ENCODE measurements around the gene ZDHHC8. TPM values are rescaled to one million over a fixed set of nuclear protein-coding genes. Genes with fewer than 3 reads are reported as not detected.

ZDHHC8 gene
- polyA plus RNA-seq, 2 of the 4 experiments (the other 2 are of a cell fraction), result 5.3 to 28.1 TPM

DNA sequence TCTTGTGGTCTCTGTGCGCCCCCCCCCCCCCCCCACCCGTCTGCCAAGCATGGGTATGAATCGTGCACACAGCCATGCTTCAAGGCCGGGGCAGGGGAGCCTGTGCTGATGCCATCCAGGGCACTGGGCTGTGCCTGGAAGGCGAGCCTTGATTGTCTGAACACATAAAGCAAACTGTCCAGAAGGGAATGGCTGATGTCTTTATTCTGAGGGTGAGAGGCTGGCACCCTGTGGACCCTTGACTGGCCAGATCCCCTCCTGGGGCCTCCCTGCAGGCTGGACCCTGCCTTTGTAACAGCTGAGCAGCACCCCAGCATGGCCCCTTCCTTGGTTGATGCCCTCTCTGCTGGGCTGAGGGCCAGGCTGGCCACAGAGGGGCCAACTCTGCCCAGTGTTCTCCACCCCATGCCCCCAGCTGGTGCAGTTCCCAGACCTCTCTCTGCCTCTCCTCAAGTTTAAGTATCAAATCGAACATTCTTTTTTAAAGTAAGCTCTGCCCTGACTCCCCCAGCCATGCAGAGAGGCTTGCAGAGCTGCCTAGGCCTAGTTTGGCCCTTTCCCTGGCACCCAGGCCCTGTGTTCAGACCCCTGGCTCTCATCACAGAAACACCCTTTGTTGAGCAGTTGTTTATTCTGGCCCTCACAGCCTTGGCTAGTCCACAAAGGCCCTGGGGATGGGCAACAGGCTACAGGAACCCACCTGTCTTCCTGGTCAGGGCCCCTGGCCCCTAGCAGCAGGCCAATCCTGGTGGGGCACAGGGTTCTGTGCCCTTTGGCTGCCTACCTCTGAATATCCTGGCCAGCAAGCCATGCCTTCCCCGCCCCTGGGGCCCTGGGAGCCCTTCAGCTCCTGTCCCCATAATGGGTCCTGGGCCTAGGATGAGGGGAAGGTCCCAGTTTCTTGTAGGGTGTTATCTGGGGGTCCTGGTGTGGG is 19.6 kb upstream of the ZDHHC8 start:
- Histone ChIP-seq H3K4me1 (peaks cover 8% of the 10 kb centered on the region; the same call in 1 of the 3 replicates), H3K9me3 (no peaks in the 10 kb centered on the region), H3K4me2 (no peak overlapping the region), H3K4me3 (no peak overlapping the region), H3K27ac (no peak overlapping the region)
- CTCF ChIA-PET, result interaction anchor here (1.4 to 2.4 kb wide), 4 partner anchors 10 to 145 kb away, joined by 4 to 11 read pairs (median 8); no protein-coding TSS in a partner anchor
- WGBS (ENCODE audit: missing lambda C conversion rate), result 45% methylated on average over 1 of the region's 7 CpGs
- POLR2A ChIA-PET, result no interaction called here
- no peak for DNase-seq (ENCODE audit: low read depth in 1 of 2, low spot score in 1 of 2)
- no peak for ATAC-seq
- FAIRE-seq, result no peak
- TF ChIP-seq GATA3 (IDR thresholded peaks at IDR 0.05; ENCODE audit: borderline replicate concordance) (no peak), EP300 (IDR thresholded peaks at IDR 0.05) (no peak), EHMT2 (IDR thresholded peaks at IDR 0.05; ENCODE audit: low read depth) (no peak), HOXB13 (CRISPR knock-in tag; IDR thresholded peaks at IDR 0.05; ENCODE audit: low read depth) (no peak), CHD4 (IDR thresholded peaks at IDR 0.05; ENCODE audit: borderline replicate concordance) (no peak), RNF2 (IDR thresholded peaks at IDR 0.05; ENCODE audit: borderline replicate concordance, low read depth) (no peak), FOSL2 (IDR thresholded peaks at IDR 0.05) (no peak), FOSL2 (CRISPR knock-in tag; IDR thresholded peaks at IDR 0.05) (no peak), SMC3 (IDR thresholded peaks at IDR 0.05) (no peak), CBX8 (IDR thresholded peaks at IDR 0.05) (no peak), JUN (IDR thresholded peaks at IDR 0.05) (no peak), RCOR1 (IDR thresholded peaks at IDR 0.05; ENCODE audit: low read depth, low read length) (no peak), ZFP36 (IDR thresholded peaks at IDR 0.05; ENCODE audit: borderline replicate concordance, partially characterized antibody) (no peak), RAD21 (conservative IDR thresholded peaks at IDR 0.05 in 1 of 2, IDR thresholded peaks at IDR 0.05 in 1 of 2) (no peak), TFCP2L1 (CRISPR knock-in tag; IDR thresholded peaks at IDR 0.05) (no peak)
- TF ChIP-seq, protein P1, sequence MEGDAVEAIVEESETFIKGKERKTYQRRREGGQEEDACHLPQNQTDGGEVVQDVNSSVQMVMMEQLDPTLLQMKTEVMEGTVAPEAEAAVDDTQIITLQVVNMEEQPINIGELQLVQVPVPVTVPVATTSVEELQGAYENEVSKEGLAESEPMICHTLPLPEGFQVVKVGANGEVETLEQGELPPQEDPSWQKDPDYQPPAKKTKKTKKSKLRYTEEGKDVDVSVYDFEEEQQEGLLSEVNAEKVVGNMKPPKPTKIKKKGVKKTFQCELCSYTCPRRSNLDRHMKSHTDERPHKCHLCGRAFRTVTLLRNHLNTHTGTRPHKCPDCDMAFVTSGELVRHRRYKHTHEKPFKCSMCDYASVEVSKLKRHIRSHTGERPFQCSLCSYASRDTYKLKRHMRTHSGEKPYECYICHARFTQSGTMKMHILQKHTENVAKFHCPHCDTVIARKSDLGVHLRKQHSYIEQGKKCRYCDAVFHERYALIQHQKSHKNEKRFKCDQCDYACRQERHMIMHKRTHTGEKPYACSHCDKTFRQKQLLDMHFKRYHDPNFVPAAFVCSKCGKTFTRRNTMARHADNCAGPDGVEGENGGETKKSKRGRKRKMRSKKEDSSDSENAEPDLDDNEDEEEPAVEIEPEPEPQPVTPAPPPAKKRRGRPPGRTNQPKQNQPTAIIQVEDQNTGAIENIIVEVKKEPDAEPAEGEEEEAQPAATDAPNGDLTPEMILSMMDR (IDR thresholded peaks at IDR 0.05), result no peak
- TF ChIP-seq, protein P2, sequence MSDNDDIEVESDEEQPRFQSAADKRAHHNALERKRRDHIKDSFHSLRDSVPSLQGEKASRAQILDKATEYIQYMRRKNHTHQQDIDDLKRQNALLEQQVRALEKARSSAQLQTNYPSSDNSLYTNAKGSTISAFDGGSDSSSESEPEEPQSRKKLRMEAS (IDR thresholded peaks at IDR 0.05), result no peak
- TF ChIP-seq, protein P3, sequence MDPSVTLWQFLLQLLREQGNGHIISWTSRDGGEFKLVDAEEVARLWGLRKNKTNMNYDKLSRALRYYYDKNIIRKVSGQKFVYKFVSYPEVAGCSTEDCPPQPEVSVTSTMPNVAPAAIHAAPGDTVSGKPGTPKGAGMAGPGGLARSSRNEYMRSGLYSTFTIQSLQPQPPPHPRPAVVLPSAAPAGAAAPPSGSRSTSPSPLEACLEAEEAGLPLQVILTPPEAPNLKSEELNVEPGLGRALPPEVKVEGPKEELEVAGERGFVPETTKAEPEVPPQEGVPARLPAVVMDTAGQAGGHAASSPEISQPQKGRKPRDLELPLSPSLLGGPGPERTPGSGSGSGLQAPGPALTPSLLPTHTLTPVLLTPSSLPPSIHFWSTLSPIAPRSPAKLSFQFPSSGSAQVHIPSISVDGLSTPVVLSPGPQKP (IDR thresholded peaks at IDR 0.05; ENCODE audit: low read depth, low read length), result no peak

DNA sequence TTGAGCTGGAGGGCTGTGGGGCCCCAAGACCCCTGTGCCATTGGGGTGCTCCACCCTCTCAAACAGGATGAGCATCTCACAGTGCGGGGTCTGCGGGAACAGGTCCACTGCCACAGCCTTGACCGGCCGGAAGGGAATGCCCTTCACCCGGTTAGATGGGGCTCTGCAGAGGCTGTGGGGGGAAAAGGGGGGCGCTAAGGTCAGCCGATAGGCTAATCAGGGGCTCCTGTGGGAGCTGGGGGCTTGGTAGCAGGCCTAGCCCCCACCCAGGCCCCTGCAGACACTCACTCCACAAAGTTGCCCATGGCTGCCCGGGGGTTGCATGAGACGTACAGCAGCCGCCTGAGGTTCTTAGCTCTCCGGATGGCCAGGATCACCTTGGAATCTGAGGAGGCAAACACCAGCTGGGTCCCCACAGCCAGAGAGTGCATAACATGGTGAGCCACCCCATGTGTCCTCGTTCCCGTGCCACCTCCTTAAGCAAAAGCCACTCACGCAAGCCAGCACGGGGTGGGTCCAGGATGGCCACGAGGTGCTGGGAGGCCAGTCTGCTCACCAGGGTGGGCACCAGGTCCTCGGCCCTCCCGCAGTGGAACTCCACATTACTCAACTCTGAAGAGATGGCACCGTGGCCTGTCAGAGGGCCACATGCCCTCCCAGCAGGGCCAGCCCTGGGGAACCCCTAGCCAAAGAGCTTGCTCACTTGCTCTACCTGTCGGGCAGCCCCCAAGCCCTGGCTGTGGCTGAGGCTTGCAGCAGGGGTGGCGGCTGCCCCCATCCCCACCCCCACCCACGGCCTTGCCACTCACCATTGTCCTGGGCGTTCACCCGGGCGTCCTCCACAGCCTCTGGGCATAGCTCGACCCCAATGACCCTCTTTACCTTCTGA is 18.7 kb upstream of the ZDHHC8 start:
- FAIRE-seq (no peak), DNase-seq (ENCODE audit: low read depth in 1 of 2, low spot score in 1 of 2) (no peak), ATAC-seq (no peak)
- Histone ChIP-seq H3K9me3 (no peaks in the 10 kb centered on the region), H3K27ac (no peak overlapping the region), H3K4me2 (no peak overlapping the region), H3K4me1 (peaks cover 8% of the 10 kb centered on the region; the same call in 1 of the 3 replicates), H3K4me3 (no peak overlapping the region)
- POLR2A ChIA-PET, result no interaction called here
- CTCF ChIA-PET, result interaction anchor here (1.3 kb wide), 1 partner anchor 126 kb away, joined by 3 read pairs; no protein-coding TSS in a partner anchor
- TF ChIP-seq HOXB5 (CRISPR knock-in tag; IDR thresholded peaks at IDR 0.05) (no peak), RCOR1 (IDR thresholded peaks at IDR 0.05; ENCODE audit: low read depth, low read length) (no peak), TP53 (CRISPR knock-in tag; IDR thresholded peaks at IDR 0.05) (no peak), RARB (CRISPR knock-in tag; IDR thresholded peaks at IDR 0.05) (no peak), ZSCAN20 (CRISPR knock-in tag; IDR thresholded peaks at IDR 0.05) (no peak), PHF8 (IDR thresholded peaks at IDR 0.05; ENCODE audit: borderline replicate concordance, low read depth) (no peak), JUNB (IDR thresholded peaks at IDR 0.05) (no peak), POLR2AphosphoS2 (conservative IDR thresholded peaks at IDR 0.05; ENCODE audit: low read length) (no peak)
- TF ChIP-seq, protein P2 (IDR thresholded peaks at IDR 0.05), result no peak
- 100% methylated on average over 2 of the region's 26 CpGs for WGBS (ENCODE audit: missing lambda C conversion rate)

Data from A549 (cell line).